Measurements from ENCODE around the gene DDIT3. TPM values are rescaled to one million over a fixed set of nuclear protein-coding genes. Genes with fewer than 3 reads are reported as not detected.
"Not testable (repeated sequence)": the region's sequence is repeated elsewhere in the genome, so short reads cannot be mapped to it uniquely, and the experiment has no call there.

The DDIT3 gene
- total RNA-seq, 1 donor from 2014 or later = 15.0 TPM

- no peak for DNase-seq (ENCODE audit: low read depth, low spot score)
- H3K27me3 Mint-ChIP-seq (ENCODE audit: low read depth) = no peaks in the 10 kb centered on the region
- H3K9me3 Mint-ChIP-seq = no peaks in the 10 kb centered on the region
- TF ChIP-seq, protein P1, sequence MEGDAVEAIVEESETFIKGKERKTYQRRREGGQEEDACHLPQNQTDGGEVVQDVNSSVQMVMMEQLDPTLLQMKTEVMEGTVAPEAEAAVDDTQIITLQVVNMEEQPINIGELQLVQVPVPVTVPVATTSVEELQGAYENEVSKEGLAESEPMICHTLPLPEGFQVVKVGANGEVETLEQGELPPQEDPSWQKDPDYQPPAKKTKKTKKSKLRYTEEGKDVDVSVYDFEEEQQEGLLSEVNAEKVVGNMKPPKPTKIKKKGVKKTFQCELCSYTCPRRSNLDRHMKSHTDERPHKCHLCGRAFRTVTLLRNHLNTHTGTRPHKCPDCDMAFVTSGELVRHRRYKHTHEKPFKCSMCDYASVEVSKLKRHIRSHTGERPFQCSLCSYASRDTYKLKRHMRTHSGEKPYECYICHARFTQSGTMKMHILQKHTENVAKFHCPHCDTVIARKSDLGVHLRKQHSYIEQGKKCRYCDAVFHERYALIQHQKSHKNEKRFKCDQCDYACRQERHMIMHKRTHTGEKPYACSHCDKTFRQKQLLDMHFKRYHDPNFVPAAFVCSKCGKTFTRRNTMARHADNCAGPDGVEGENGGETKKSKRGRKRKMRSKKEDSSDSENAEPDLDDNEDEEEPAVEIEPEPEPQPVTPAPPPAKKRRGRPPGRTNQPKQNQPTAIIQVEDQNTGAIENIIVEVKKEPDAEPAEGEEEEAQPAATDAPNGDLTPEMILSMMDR (conservative IDR thresholded peaks at IDR 0.05) = no peak
- peaks cover 3% of the 10 kb centered on the region for H3K4me1 Mint-ChIP-seq
- no peak overlapping the region for H3K27ac Mint-ChIP-seq (ENCODE audit: unreplicated experiment)
- H3K4me3 Mint-ChIP-seq = peak overlapping the region; percentile 25
- H3K36me3 Mint-ChIP-seq (ENCODE audit: low read depth) = peaks cover 27% of the 10 kb centered on the region
These were observed 7.6 kb downstream of the DDIT3 start for GRCh38 chr12:57512665-57513064.

- H3K4me1 Mint-ChIP-seq = no peaks in the 10 kb centered on the region
- no peaks in the 10 kb centered on the region for H3K9me3 Mint-ChIP-seq
- H3K36me3 Mint-ChIP-seq (ENCODE audit: low read depth) = peaks cover 23% of the 10 kb centered on the region
- TF ChIP-seq, protein P1 (conservative IDR thresholded peaks at IDR 0.05) = no peak
- no peak for DNase-seq (ENCODE audit: low read depth, low spot score)
- no peaks in the 10 kb centered on the region for H3K27me3 Mint-ChIP-seq (ENCODE audit: low read depth)
- no peak overlapping the region for H3K27ac Mint-ChIP-seq (ENCODE audit: unreplicated experiment)
- no peak overlapping the region for H3K4me3 Mint-ChIP-seq
These were observed 8.6 kb downstream of the DDIT3 start for GRCh38 chr12:57511588-57512325.

DNA sequence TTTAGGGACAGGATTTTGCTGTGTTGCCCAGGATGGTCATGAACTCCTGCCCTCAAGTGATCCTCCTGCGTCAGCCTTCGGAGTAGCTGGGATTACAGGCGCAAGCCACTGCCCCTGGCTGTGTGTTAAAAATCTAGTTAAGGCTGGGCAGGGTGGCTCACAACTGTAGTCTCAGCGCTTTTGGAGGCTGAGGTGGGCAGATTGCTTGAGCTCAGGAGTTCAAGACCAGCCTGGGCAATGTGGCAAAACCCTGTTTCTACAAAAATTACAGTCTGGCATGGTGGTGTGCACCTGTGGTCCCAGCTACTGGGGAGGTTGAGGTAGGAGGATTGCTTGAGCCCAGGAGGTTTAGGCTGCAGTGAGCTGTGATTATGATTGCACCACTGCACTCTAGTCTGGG, 9.2 kb downstream of the DDIT3 start:
- TF ChIP-seq, protein P1 (conservative IDR thresholded peaks at IDR 0.05) = no peak
- peaks cover 25% of the 10 kb centered on the region for H3K36me3 Mint-ChIP-seq (ENCODE audit: low read depth)
- no peaks in the 10 kb centered on the region for H3K27me3 Mint-ChIP-seq (ENCODE audit: low read depth)
- no peak overlapping the region for H3K4me3 Mint-ChIP-seq
- no peak for DNase-seq (ENCODE audit: low read depth, low spot score)
- no peak overlapping the region for H3K27ac Mint-ChIP-seq (ENCODE audit: unreplicated experiment)
- H3K4me1 Mint-ChIP-seq = no peaks in the 10 kb centered on the region
- no peaks in the 10 kb centered on the region for H3K9me3 Mint-ChIP-seq

DNA sequence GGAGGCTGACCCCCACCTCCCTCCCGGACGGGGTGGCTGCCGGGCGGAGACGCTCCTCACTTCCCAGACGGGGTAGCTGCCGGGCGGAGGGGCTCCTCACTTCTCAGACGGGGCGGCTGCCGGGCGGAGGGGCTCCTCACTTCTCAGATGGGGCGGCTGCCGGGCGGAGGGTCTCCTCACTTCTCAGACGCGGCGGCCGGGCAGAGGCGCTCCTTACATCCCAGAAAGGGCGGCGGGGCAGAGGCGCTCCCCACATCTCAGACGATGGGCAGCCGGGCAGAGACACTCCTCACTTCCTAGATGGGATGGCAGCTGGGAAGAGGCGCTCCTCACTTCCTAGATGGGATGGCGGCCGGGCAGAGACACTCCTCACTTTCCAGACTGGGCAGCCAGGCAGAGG, 12.5 kb downstream of the DDIT3 start:
- not testable (repeated sequence) for H3K27me3 Mint-ChIP-seq (ENCODE audit: low read depth); H3K27ac Mint-ChIP-seq (ENCODE audit: unreplicated experiment); H3K4me3 Mint-ChIP-seq

DNA sequence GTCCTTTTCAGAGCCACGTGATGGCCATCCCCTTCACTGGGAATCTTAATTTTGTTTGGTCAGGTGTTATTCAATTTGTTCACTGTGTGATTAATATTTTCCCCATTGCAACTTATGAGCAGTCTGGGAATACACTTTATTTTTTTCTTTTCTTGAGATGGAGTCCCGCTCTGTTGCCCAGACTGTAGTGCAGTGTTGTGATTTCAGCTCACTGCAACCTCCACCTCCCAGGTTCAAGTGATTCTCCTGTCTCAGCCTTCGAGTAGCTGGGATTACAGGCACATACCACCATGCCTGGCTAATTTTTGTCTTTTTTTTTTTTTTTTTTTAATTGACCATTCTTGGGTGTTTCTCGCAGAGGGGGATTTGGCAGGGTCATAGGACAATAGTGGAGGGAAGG, 13.8 kb downstream of the DDIT3 start:
- not testable (repeated sequence) for H3K27ac Mint-ChIP-seq (ENCODE audit: unreplicated experiment); DNase-seq (ENCODE audit: low read depth, low spot score); H3K27me3 Mint-ChIP-seq (ENCODE audit: low read depth); H3K4me3 Mint-ChIP-seq; H3K9me3 Mint-ChIP-seq; H3K4me1 Mint-ChIP-seq
- H3K36me3 Mint-ChIP-seq (ENCODE audit: low read depth) = peaks cover 35% of the 10 kb centered on the region

More for the DNA sequence above, 12.5 kb downstream of the DDIT3 start:
- not testable (repeated sequence) for H3K4me1 Mint-ChIP-seq; H3K9me3 Mint-ChIP-seq; DNase-seq (ENCODE audit: low read depth, low spot score)
- H3K36me3 Mint-ChIP-seq (ENCODE audit: low read depth) = peaks cover 33% of the 10 kb centered on the region

DNA sequence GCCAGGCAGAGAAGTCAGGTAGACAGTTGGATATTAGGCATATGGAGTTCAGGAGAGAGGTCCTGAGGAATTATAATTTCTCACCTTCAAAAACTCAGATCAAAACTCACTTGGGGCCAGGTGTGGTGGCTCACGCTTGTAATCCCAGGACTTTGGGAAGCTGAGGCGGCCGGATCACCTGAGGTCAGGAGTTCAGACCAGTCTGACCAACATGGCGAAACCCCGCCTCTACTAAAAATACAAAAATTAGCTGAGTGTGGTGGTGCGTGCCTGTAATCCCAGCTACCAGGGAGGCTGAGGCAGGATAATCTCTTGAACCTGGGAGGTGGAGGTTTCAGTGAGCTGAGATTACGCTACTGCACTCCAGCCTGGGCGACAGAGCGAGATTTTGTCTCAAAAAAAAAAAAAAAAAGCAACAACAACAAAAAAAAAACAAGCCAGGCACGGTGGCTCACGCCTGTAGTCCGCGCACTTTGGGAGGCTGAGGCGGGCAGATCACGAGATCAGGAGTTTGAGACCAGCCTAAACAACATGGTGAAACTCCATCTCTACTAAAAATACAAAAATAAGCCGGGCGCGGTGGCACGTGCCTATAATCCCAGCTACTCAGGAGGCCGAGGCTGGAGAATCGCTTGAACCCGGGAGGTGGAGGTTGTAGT, 17.9 kb downstream of the DDIT3 start:
- DNase-seq (ENCODE audit: low read depth, low spot score); H3K9me3 Mint-ChIP-seq; H3K27me3 Mint-ChIP-seq (ENCODE audit: low read depth); H3K27ac Mint-ChIP-seq (ENCODE audit: unreplicated experiment); H3K4me3 Mint-ChIP-seq; H3K4me1 Mint-ChIP-seq: not testable (repeated sequence)
- peaks cover 39% of the 10 kb centered on the region for H3K36me3 Mint-ChIP-seq (ENCODE audit: low read depth)

- Mint-ChIP-seq H3K36me3 (ENCODE audit: low read depth) (peaks cover 37% of the 10 kb centered on the region), H3K27ac (ENCODE audit: unreplicated experiment) (no peak overlapping the region), H3K27me3 (ENCODE audit: low read depth) (no peaks in the 10 kb centered on the region), H3K4me1 (no peaks in the 10 kb centered on the region), H3K9me3 (no peaks in the 10 kb centered on the region), H3K4me3 (no peak overlapping the region)
- no peak for DNase-seq (ENCODE audit: low read depth, low spot score)
- TF ChIP-seq, protein P1 (conservative IDR thresholded peaks at IDR 0.05) = no peak
These were observed 20.1 kb downstream of the DDIT3 start for GRCh38 chr12:57500213-57500612.
